SIG-M5 (cell line): ENCODE data around the gene PPP2R5D.
A peak's percentile ranks its signal among the peaks of the same experiment; 100 is the strongest.
"Not testable (repeated sequence)": the region's sequence is repeated elsewhere in the genome, so short reads cannot be mapped to it uniquely, and the experiment has no call there.

ENCODE experiments used
- DNase-seq: peaks from one replicate; lab custom pipeline; 2025; lab: John Stamatoyannopoulos, UW

PPP2R5D gene

GRCh38 chr6:42984001-42984923 is at the start of gene PPP2R5D:
PPP2R5D (plus strand) TSS chr6:42984570; CDS start chr6:42984678, 108 bp downstream.
- DNase-seq: peak; percentile 93

GRCh38 chr6:42935322-42935721 is 49.0 kb upstream of the PPP2R5D start:
- no peak for DNase-seq

- no peak for DNase-seq
These were observed 48.0 kb upstream of the PPP2R5D start for GRCh38 chr6:42936398-42936797.

- no peak for DNase-seq
These were observed 46.6 kb upstream of the PPP2R5D start for GRCh38 chr6:42937548-42938427.

GRCh38 chr6:42938428-42938796 is 46.0 kb upstream of the PPP2R5D start:
- no peak for DNase-seq

GRCh38 chr6:42938987-42939809 is 45.2 kb upstream of the PPP2R5D start:
- no peak for DNase-seq

GRCh38 chr6:42939810-42940167 is 44.6 kb upstream of the PPP2R5D start:
- no peak for DNase-seq

GRCh38 chr6:42940493-42941045 is 43.8 kb upstream of the PPP2R5D start:
- DNase-seq: no peak

GRCh38 chr6:42941356-42941755 is 43.0 kb upstream of the PPP2R5D start:
- not testable (repeated sequence) for DNase-seq

GRCh38 chr6:42942444-42942843 is 41.9 kb upstream of the PPP2R5D start:
- no peak for DNase-seq

GRCh38 chr6:42947950-42948349 is 36.4 kb upstream of the PPP2R5D start:
- no peak for DNase-seq

- DNase-seq: no peak
These were observed 32.0 kb upstream of the PPP2R5D start for GRCh38 chr6:42952389-42952788.

GRCh38 chr6:42954405-42954804 is 30.0 kb upstream of the PPP2R5D start:
- DNase-seq: not testable (repeated sequence)

- DNase-seq: no peak
These were observed 26.2 kb upstream of the PPP2R5D start for GRCh38 chr6:42958125-42958524.

GRCh38 chr6:42959917-42960242 is 24.5 kb upstream of the PPP2R5D start:
- no peak for DNase-seq

GRCh38 chr6:42960243-42961019 is 23.9 kb upstream of the PPP2R5D start, which contains the start of gene GNMT:
GNMT (plus strand) TSS chr6:42960754; CDS start chr6:42960768, 14 bp downstream.
- no peak for DNase-seq

- DNase-seq: no peak
These were observed 23.3 kb upstream of the PPP2R5D start for GRCh38 chr6:42961020-42961470.

- no peak for DNase-seq
These were observed 22.3 kb upstream of the PPP2R5D start for GRCh38 chr6:42962096-42962495.

- no peak for DNase-seq
These were observed 21.7 kb upstream of the PPP2R5D start for GRCh38 chr6:42962502-42963178.

- DNase-seq: no peak
These were observed 21.1 kb upstream of the PPP2R5D start for GRCh38 chr6:42963179-42963854.
